H1 (cell line): ENCODE data around the gene MUC4. TPM values are rescaled to one million over a fixed set of nuclear protein-coding genes. Genes with fewer than 3 reads are reported as not detected.

Experiments
- CTCF ChIA-PET: fragments of 300-600 bp; sonication (Branson Sonifier 250); formaldehyde crosslinking; loops from one replicate; lab custom pipeline; 2021; ENCODE audit not compliant: partially characterized antibody; lab: Charles Lee
- POLR2A ChIA-PET: fragments of 300-600 bp; sonication (Branson Sonifier 250); formaldehyde crosslinking; loops from one replicate; lab custom pipeline; 2021; ENCODE audit warnings: inconsistent platforms; ENCODE audit not compliant: partially characterized antibody; lab: Charles Lee
- DNase-seq, 2 experiments: peaks; one replicate each; pipeline versions ENCODE4 v3.0.0 to v3.0.0-alpha.2; 2010 to 2022; ENCODE audit warnings: low spot score in 2 of 2, low read depth in 1 of 2, mixed read lengths in 1 of 2
- FAIRE-seq: peaks from 2 replicates; lab custom pipeline; 2011; peaks lifted over from hg19 to GRCh38; lab: Jason Lieb, UNC
- H2AFZ ChIP-seq: 2 replicates; pipeline ENCODE4 v1.8.1; 2012; ENCODE audit warnings: low read length, inconsistent platforms
- H2AK5ac ChIP-seq: 2 replicates; pipeline ENCODE4 v1.6.1; 2013; ENCODE audit warnings: low read depth, low read length
- H2BK120ac ChIP-seq: replicated peaks from 2 replicates; pipeline ENCODE3; 2013; ENCODE audit warnings: low read depth, low read length, inconsistent platforms
- H2BK12ac ChIP-seq: 2 replicates; pipeline ENCODE4 v1.6.1; 2013; ENCODE audit warnings: low read depth, low read length
- H2BK15ac ChIP-seq: 2 replicates; pipeline ENCODE4 v1.6.1; 2013; ENCODE audit warnings: low read length
- H2BK20ac ChIP-seq: 2 replicates; pipeline ENCODE4 v1.6.1; 2013; ENCODE audit warnings: low read length
- H2BK5ac ChIP-seq: 2 replicates; pipeline ENCODE4 v1.6.1; 2013; ENCODE audit warnings: low read depth, low read length
- H3K14ac ChIP-seq: 2 replicates; pipeline ENCODE4 v1.6.1; 2013; ENCODE audit warnings: inconsistent platforms; ENCODE audit not compliant: insufficient read length
- H3K18ac ChIP-seq: 2 replicates; pipeline ENCODE4 v1.6.1; 2013; ENCODE audit warnings: low read length; ENCODE audit errors: extremely low read depth
- H3K23ac ChIP-seq: 2 replicates; pipeline ENCODE4 v1.6.1; 2013; ENCODE audit warnings: inconsistent platforms; ENCODE audit not compliant: insufficient read length
- H3K23me2 ChIP-seq: 2 replicates; pipeline ENCODE4 v1.6.1; 2013; ENCODE audit warnings: low read depth, low read length
- H3K27ac ChIP-seq: 2 replicates; pipeline ENCODE4 v1.6.1; 2011; ENCODE audit warnings: low read depth, low read length, inconsistent platforms
- H3K27me3 ChIP-seq, 4 experiments: replicated peaks in 1 of 4; 1 replicate in 1 of 4; 2 replicates in 3 of 4; pipeline versions ENCODE4 v1.6.1 to v1.8.1; 2011 to 2013; ENCODE audit warnings: low read length in 3 of 4, mild to moderate bottlenecking in 3 of 4, inconsistent platforms in 2 of 4, mixed read lengths in 2 of 4, moderate library complexity in 1 of 4; ENCODE audit not compliant: control insufficient read depth in 3 of 4, insufficient read depth in 3 of 4; ENCODE audit errors: extremely low read depth in 1 of 4
- H3K36me3 ChIP-seq, 4 experiments: 2 replicates each; pipeline versions ENCODE4 v1.6.1 to v1.8.1; 2011 to 2013; ENCODE audit warnings: mild to moderate bottlenecking in 4 of 4, low read length in 3 of 4, moderate library complexity in 2 of 4, control low read depth in 1 of 4, inconsistent platforms in 1 of 4; ENCODE audit not compliant: insufficient read depth in 4 of 4, control insufficient read depth in 2 of 4
- H3K4ac ChIP-seq: replicated peaks from 2 replicates; pipeline ENCODE3; 2013; ENCODE audit warnings: low read length, low read depth, mixed read lengths, inconsistent platforms; ENCODE audit not compliant: insufficient read length
- H3K4me1 ChIP-seq, 4 experiments: replicated peaks in 1 of 4; 1 replicate in 1 of 4; 2 replicates in 3 of 4; pipeline versions ENCODE4 v1.6.1 to v1.8.1; 2011 to 2013; ENCODE audit warnings: low read length in 3 of 4, inconsistent platforms in 2 of 4, mixed read lengths in 1 of 4; ENCODE audit not compliant: insufficient read depth in 4 of 4, control insufficient read depth in 3 of 4
- H3K4me2 ChIP-seq, 2 experiments: 2 replicates each; pipeline versions ENCODE4 v1.6.1 to v1.8.1; 2011 to 2013; ENCODE audit warnings: low read depth in 2 of 2, low read length in 2 of 2, control low read depth in 1 of 2, inconsistent platforms in 1 of 2, mild to moderate bottlenecking in 1 of 2; ENCODE audit not compliant: insufficient read depth in 1 of 2
- H3K4me3 ChIP-seq, 4 experiments: fragments of 200-600, 300-600 bp in 1 of 4; sonication (generic), shearing (Covaris generic), sonication (Bioruptor Twin) in 1 of 4; 2 replicates each; pipeline versions ENCODE4 v1.5.1 to v1.8.1; 2011 to 2016; ENCODE audit warnings: low read length in 4 of 4, low read depth in 3 of 4, control low read depth in 2 of 4, inconsistent platforms in 2 of 4, mild to moderate bottlenecking in 2 of 4, mixed read lengths in 1 of 4, moderate library complexity in 1 of 4; ENCODE audit not compliant: insufficient read depth in 2 of 4; ENCODE audit errors: extremely low read depth in 1 of 4
- H3K56ac ChIP-seq: replicated peaks from 2 replicates; pipeline ENCODE3; 2013; ENCODE audit warnings: low read depth, mild to moderate bottlenecking, mixed read lengths, low read length, inconsistent platforms; ENCODE audit not compliant: insufficient read length
- H3K79me1 ChIP-seq: 2 replicates; pipeline ENCODE4 v1.6.1; 2013; ENCODE audit warnings: low read depth, low read length, control low read depth
- H3K79me2 ChIP-seq, 2 experiments: 2 replicates each; pipeline versions ENCODE4 v1.6.1 to v1.8.1; 2012 to 2013; ENCODE audit warnings: low read length in 2 of 2, mild to moderate bottlenecking in 2 of 2, inconsistent platforms in 1 of 2; ENCODE audit not compliant: insufficient read depth in 2 of 2, control insufficient read depth in 1 of 2
- H3K9ac ChIP-seq, 4 experiments: replicated peaks in 1 of 4; 1 replicate in 1 of 4; 2 replicates in 3 of 4; pipeline versions ENCODE4 v1.6.1 to v1.8.1; 2011 to 2013; ENCODE audit warnings: low read depth in 3 of 4, low read length in 3 of 4, control low read depth in 2 of 4, mild to moderate bottlenecking in 2 of 4, moderate library complexity in 2 of 4, inconsistent platforms in 1 of 4; ENCODE audit errors: extremely low read depth in 1 of 4
- H3K9me3 ChIP-seq, 2 experiments: 2 replicates each; pipeline versions ENCODE4 v1.6.1 to v1.8.1; 2012 to 2013; ENCODE audit warnings: mild to moderate bottlenecking in 2 of 2, moderate library complexity in 2 of 2, control low read depth in 1 of 2, inconsistent platforms in 1 of 2, low read depth in 1 of 2, low read length in 1 of 2, mixed read lengths in 1 of 2; ENCODE audit not compliant: insufficient read depth in 2 of 2
- H4K20me1 ChIP-seq, 2 experiments: replicated peaks in 1 of 2; 2 replicates each; pipeline versions ENCODE3 to v1.8.1; 2011 to 2013; ENCODE audit warnings: inconsistent platforms in 2 of 2, low read length in 2 of 2, mild to moderate bottlenecking in 1 of 2; ENCODE audit not compliant: insufficient read depth in 2 of 2, control insufficient read depth in 1 of 2
- H4K5ac ChIP-seq: 2 replicates; pipeline ENCODE4 v1.6.1; 2013; ENCODE audit warnings: low read length, low read depth, mixed read lengths, inconsistent platforms; ENCODE audit not compliant: insufficient read length
- H4K8ac ChIP-seq: 2 replicates; pipeline ENCODE4 v1.8.0; 2013; ENCODE audit warnings: mild to moderate bottlenecking, moderate library complexity, low read length, inconsistent platforms; ENCODE audit not compliant: insufficient read depth; ENCODE audit errors: extremely low read depth
- H4K91ac ChIP-seq: replicated peaks from 2 replicates; pipeline ENCODE3; 2013; ENCODE audit warnings: low read length, mixed read lengths, inconsistent platforms; ENCODE audit not compliant: insufficient read length
- HDAC2 ChIP-seq, 2 experiments: fragments of 300-600 bp in 1 of 2; sonication (generic) in 1 of 2; IDR thresholded peaks; 2 replicates each; pipeline ENCODE4 v1.6.1; 2011 to 2012; ENCODE audit warnings: low read depth in 2 of 2, low read length in 2 of 2, mild to moderate bottlenecking in 2 of 2, moderate library complexity in 2 of 2, borderline replicate concordance in 1 of 2, inconsistent platforms in 1 of 2
- SP1 ChIP-seq: IDR thresholded peaks from 2 replicates; pipeline ENCODE4 v1.6.1; 2011; ENCODE audit warnings: low read depth, low read length
- TCF12 ChIP-seq: IDR thresholded peaks from 2 replicates; pipeline ENCODE4 v1.6.1; 2011; ENCODE audit warnings: low read depth, mild to moderate bottlenecking, low read length
- WGBS, 2 experiments: shearing (Covaris generic) in 1 of 2; methylation state at CpG; one replicate each; pipeline versions ENCODE4 v1.1.6 to v1.1.7; 2013 to 2015; ENCODE audit warnings: low lambda C conversion rate in 2 of 2, mixed read lengths in 2 of 2, inconsistent platforms in 1 of 2, low coverage in 1 of 2, missing lambda C conversion rate in 1 of 2; ENCODE audit not compliant: insufficient replicate concordance in 2 of 2, insufficient coverage in 1 of 2, insufficient read length in 1 of 2; ENCODE audit errors: extremely low coverage in 1 of 2, missing lambda C conversion rate in 1 of 2; 5-methylcytosine and 5-hydroxymethylcytosine counted together
- long read RNA-seq, 2 experiments: library from RNA in 1 of 2; library from capped mRNA in 1 of 2; stranded (forward); transcript quantifications; one replicate each; pipeline ENCODE4 v2.0.0, GENCODE V29; 2021; ENCODE audit warnings: inconsistent platforms in 1 of 2
- polyA minus RNA-seq, 3 experiments: library from RNA; depleted of rRNA, polyadenylated mRNA; stranded (reverse); fragments of >200 nt; gene quantifications; 1 replicate in 2 of 3; 2 replicates in 1 of 3; pipeline ENCODE4 v1.2.3, GENCODE V29; 2011
- polyA plus RNA-seq, 7 experiments: library from polyadenylated mRNA; depleted of rRNA in 3 of 7; stranded (reverse) in 5 of 7; unstranded in 2 of 7; fragments of >200 nt in 5 of 7; fragments of 200-250 nt in 2 of 7; gene quantifications; 1 replicate in 5 of 7; 2 replicates in 1 of 7; 4 replicates in 1 of 7; pipeline versions ENCODE4 v1.2.1 to v1.2.3, GENCODE V29; 2011 to 2013; ENCODE audit warnings: missing spikeins in 2 of 7, mixed read lengths in 2 of 7
- total RNA-seq: library from RNA; stranded (reverse); fragmentation: NEBNext Ultra II Directional; extraction: Animal tissue kit (Norgen Biotek cat#: 25700); gene quantifications from 2 replicates; pipeline ENCODE4 v1.2.1, GENCODE V29; 2021

MUC4 gene, protein sequence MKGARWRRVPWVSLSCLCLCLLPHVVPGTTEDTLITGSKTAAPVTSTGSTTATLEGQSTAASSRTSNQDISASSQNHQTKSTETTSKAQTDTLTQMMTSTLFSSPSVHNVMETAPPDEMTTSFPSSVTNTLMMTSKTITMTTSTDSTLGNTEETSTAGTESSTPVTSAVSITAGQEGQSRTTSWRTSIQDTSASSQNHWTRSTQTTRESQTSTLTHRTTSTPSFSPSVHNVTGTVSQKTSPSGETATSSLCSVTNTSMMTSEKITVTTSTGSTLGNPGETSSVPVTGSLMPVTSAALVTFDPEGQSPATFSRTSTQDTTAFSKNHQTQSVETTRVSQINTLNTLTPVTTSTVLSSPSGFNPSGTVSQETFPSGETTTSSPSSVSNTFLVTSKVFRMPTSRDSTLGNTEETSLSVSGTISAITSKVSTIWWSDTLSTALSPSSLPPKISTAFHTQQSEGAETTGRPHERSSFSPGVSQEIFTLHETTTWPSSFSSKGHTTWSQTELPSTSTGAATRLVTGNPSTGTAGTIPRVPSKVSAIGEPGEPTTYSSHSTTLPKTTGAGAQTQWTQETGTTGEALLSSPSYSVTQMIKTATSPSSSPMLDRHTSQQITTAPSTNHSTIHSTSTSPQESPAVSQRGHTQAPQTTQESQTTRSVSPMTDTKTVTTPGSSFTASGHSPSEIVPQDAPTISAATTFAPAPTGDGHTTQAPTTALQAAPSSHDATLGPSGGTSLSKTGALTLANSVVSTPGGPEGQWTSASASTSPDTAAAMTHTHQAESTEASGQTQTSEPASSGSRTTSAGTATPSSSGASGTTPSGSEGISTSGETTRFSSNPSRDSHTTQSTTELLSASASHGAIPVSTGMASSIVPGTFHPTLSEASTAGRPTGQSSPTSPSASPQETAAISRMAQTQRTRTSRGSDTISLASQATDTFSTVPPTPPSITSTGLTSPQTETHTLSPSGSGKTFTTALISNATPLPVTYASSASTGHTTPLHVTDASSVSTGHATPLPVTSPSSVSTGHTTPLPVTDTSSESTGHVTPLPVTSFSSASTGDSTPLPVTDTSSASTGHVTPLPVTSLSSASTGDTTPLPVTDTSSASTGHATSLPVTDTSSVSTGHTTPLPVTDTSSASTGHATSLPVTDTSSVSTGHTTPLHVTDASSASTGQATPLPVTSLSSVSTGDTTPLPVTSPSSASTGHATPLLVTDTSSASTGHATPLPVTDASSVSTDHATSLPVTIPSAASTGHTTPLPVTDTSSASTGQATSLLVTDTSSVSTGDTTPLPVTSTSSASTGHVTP (N-terminal part only)
- total RNA-seq = 1.4 and 2.0 TPM in 2 replicates
- polyA plus RNA-seq (2011; rRNA removed) = 0.89 and 2.0 TPM in 2 replicates
- 0.94 TPM for polyA plus RNA-seq (2011; cell fraction: cytosol; rRNA removed)
- polyA plus RNA-seq (2011; cell fraction: nucleus; rRNA removed) = 5.4 TPM
- 1.1 to 1.8 TPM (median 1.6 TPM) in 4 replicates for polyA plus RNA-seq (2012, experiment 1 of 2)
- 0.34 TPM for polyA plus RNA-seq (2012, experiment 2 of 2)
- 0.83 TPM for polyA plus RNA-seq (2013, experiment 1 of 2)
- 0.59 TPM for polyA plus RNA-seq (2013, experiment 2 of 2)
- 0.98 and 2.0 TPM in 2 replicates for polyA minus RNA-seq (2011; rRNA and poly(A)+ RNA removed)
- 1.0 TPM for polyA minus RNA-seq (2011; cell fraction: cytosol; rRNA and poly(A)+ RNA removed)
- polyA minus RNA-seq (2011; cell fraction: nucleus; rRNA and poly(A)+ RNA removed) = 2.8 TPM
- long read RNA-seq, experiment 1 = 0 reads
- long read RNA-seq, experiment 2, partial matches to known transcripts = 0 of 1 reads
- long read RNA-seq, experiment 2, other reads (novel, unspliced or antisense) = 1 of 1 reads

DNA sequence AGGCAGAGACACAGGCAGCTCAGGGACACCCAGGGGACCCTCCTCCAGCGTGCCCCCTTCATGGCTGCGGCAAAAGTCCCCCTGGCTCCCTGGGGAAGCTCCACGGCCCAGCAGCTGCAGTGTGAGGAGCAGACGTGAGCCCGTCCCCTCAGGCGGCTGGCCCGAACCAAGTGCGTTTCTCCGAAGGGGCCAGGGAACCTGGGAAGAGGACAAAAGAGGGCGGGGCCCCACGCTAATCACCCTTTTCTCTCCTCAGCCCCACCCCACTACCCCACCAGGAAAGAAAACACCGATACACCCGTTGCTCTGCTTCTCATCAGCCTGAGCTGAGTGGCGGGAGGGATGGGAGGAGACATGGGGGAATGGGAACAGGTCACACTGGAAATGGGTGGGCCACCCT, at the start of gene MUC4:
Gene MUC4 (minus strand): TSS at position 174 of the 400 bp plus-strand sequence. CDS start 112 bp downstream, at position 62.
- H3K79me2 ChIP-seq = no peaks in the 10 kb centered on the region
- H4K91ac ChIP-seq = peak within 1 kb of the TSS; percentile 70
- peak within 1 kb of the TSS; percentile 99 for H2BK20ac ChIP-seq
- TF ChIP-seq HDAC2 (IDR thresholded peaks at IDR 0.05; ENCODE audit: borderline replicate concordance in 1 of 2, low read depth in 2 of 2, low read length in 2 of 2) = no peak
- TF ChIP-seq SP1 = no peak
- no peak for TF ChIP-seq TCF12
- peak within 1 kb of the TSS; percentile 97 for H2BK15ac ChIP-seq
- H2BK120ac ChIP-seq = peak within 1 kb of the TSS; percentile 66
- H2BK5ac ChIP-seq = peak within 1 kb of the TSS; percentile 71; the same call in 1 of the 2 replicates
- peaks cover 2 to 30% (median 15%) of the 10 kb centered on the region in 4 experiments for H3K4me1 ChIP-seq
- H3K4me2 ChIP-seq = peak within 1 kb of the TSS; percentile 33 to 36; a peak in 3 of 4 replicates
- WGBS, 2 experiments = 76% methylated on average over 10 of the region's 14 CpGs; no CpG with 5 or more reads in 1 of the 2 experiments
- DNase-seq = no peak
- H3K9ac ChIP-seq = no peak within 1 kb of the TSS
- no peak within 1 kb of the TSS; the same call in 1 of the 2 replicates for H4K8ac ChIP-seq
- peak within 1 kb of the TSS; percentile 86; the same call in 1 of the 2 replicates for H2AFZ ChIP-seq
- peak within 1 kb of the TSS; percentile 83 for H3K18ac ChIP-seq
- FAIRE-seq = no peak
- H3K23ac ChIP-seq = no peak within 1 kb of the TSS
- H2BK12ac ChIP-seq = peak within 1 kb of the TSS; percentile 98; the same call in 1 of the 2 replicates
- H3K36me3 ChIP-seq = no peaks in the 10 kb centered on the region
- ChIA-PET POLR2A (no interaction called here), CTCF (interaction anchor here (0.7 to 13.5 kb wide), 3 partner anchors 13 to 41 kb away, joined by 4 to 116 read pairs (median 5); no protein-coding TSS in a partner anchor)
- no peak within 1 kb of the TSS for H3K27ac ChIP-seq
- H3K4me3 ChIP-seq = peak within 1 kb of the TSS in 1 of 4 experiments; percentile 38; a peak in 1 of 8 replicates
- H2AK5ac ChIP-seq = peak within 1 kb of the TSS; percentile 93
- H3K56ac ChIP-seq = no peak within 1 kb of the TSS
- H3K23me2 ChIP-seq = peaks cover 4% of the 10 kb centered on the region; the same call in 1 of the 2 replicates
- H3K4ac ChIP-seq = peak within 1 kb of the TSS; percentile 75
- H3K79me1 ChIP-seq = no peaks in the 10 kb centered on the region; the same call in 1 of the 2 replicates
- no peaks in the 10 kb centered on the region for H4K20me1 ChIP-seq
- H3K9me3 ChIP-seq = no peaks in the 10 kb centered on the region
- no peak within 1 kb of the TSS for H3K14ac ChIP-seq
- no peaks in the 10 kb centered on the region; a peak in 1 of 7 replicates for H3K27me3 ChIP-seq
- no peak within 1 kb of the TSS for H4K5ac ChIP-seq
